Heart left ventricle (tissue), 13 donors: ENCODE data around the gene SYNGR1.

ENCODE experiments used
- CTCF ChIP-seq, 12 donors: fragments of 200-600 bp; sonication (generic) in 4 of 12; IDR thresholded peaks; one replicate each; pipeline versions ENCODE4 v1.5.0 to v1.8.0; 2018 to 2022; ENCODE audit warnings: antibody characterized with exemption in 12 of 12, mild to moderate bottlenecking in 5 of 12
- POLR2A ChIP-seq, 2 donors: fragments of 450-650 bp; IDR thresholded peaks; one replicate each; pipeline ENCODE4 v1.6.1; 2017; ENCODE audit warnings: antibody characterized with exemption in 2 of 2, mild to moderate bottlenecking in 2 of 2, moderate library complexity in 2 of 2
- donor health status: ischemic (EF 13 %, LVEDD 7.1; RV severe dilation, severe dysfunction).
- donor health status: DM: no; HTN: yes; CAD: no.
- donor health status: DM: no; HTN: no; CAD: no.
- donor health status: ischemic (EF 25% LVEDD 6.9; RV normal size, moderate dysfunction).
- donor health status: ischemic (EF 25% LVEDD 5.7; RV mildly dilated, moderate dysfunction).
- donor health status: ischemic (EF 35%, LVEDD 5.7; RV mildly dilated, moderate dysfunction).
- donor health status: nonischemic (EF 11% LVEDD 7.7; RV severe dilation, severe dysfunction).
- donor health status: DM: yes; HTN: yes; CAD: no.
- donor health status: PGD.
- donor health status: ischemic (EF 29% LVEDD 5.4; RV normal size, mild dysfunction).
- donor health status: nonischemic (EF 23%, LVEDD 6.1; RV moderate dilation, normal function).

- TF ChIP-seq CTCF (IDR thresholded peaks at IDR 0.05) = no peak
- no peak for TF ChIP-seq POLR2A (IDR thresholded peaks at IDR 0.05)
These were observed 45.7 kb upstream of the SYNGR1 start for GRCh38 chr22:39303892-39304671.
